GM21515 (cell line): ENCODE data around the gene UCHL5.
"Not testable (repeated sequence)": the region's sequence is repeated elsewhere in the genome, so short reads cannot be mapped to it uniquely, and the experiment has no call there.

ENCODE experiments used
- ATAC-seq: cut with Tn5 transposase; IDR thresholded peaks from one replicate; pipeline ENCODE4 v1.9.1; 2021; ENCODE audit not compliant: unreplicated experiment

UCHL5 gene

GRCh38 chr1:193065954-193066353 lies 6.8 kb upstream of the UCHL5 start:
- ATAC-seq: no peak

DNA sequence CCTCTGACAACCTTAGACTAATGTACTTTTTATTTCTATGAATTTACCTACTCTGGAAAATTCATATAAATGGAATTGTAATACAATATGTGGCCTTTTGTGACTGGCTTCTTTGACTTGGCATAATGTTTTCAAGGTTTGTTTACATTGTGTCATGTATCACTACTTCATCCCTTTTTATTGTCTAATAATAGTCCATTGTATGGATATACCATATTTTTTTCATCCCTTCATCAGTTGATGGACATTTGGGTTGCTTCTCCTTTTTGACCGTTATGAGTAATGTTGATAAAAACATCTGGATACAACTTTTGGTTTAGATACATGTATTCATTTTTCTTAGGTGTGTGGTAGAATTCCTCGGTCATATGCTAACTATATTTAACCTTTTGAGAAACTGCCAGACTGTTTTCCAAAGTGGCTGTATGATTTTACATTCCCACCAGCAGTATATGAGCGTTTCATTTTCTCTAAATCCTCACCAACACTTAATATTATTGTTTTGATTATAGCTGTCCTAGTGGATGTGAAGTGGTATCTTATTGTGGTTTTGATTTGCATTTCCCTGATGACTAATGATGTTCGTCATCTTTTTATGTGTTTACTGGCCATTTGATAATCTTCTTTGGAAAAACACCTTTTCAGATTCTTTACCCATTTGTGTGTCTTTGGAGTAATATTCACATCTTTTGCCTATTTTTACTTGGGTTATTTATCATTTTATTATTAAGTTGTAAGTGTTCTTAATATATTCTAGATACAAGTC lies 3.7 kb upstream of the UCHL5 start:
- ATAC-seq: no peak

DNA sequence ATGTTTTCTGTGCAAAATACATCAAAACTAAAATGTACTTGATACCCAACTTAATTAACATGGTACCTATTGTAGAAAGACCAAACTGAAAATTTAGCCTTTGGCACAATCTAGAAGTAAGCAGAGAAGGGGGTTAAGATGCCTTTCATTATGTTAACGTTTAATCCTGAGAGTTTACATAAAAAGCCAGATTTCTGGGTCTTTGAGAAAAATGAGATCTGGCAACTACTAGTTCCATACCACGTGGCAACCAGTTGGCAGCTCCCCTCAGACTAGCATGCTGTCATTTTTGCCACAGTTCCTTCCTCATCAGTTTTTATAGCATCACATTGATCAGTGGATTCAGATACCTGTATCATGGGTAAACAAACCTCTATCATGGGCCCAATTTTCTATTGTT lies 1.8 kb upstream of the UCHL5 start:
- ATAC-seq: no peak

- ATAC-seq: no peak
These were observed 1.2 kb upstream of the UCHL5 start for GRCh38 chr1:193060406-193060805.

DNA sequence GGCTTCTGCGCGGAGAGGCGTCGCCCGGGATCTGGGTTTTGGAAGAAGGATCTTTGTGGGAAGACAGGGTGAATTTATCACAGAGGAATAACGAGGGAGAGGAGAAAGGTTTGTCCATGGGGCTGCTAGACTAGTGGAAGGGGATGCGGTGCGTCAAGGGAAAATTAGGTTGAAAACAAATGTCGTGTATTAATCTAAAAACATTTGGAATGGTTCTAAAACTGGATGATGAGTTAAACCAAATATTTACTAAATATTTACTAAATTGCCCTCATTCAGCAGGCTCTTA lies 899 bp upstream of the UCHL5 start:
- no peak for ATAC-seq

GRCh38 chr1:193058529-193059281 lies 455 bp downstream of the UCHL5 start:
- peak; percentile 47 for ATAC-seq

- no peak for ATAC-seq
These were observed 4.9 kb downstream of the UCHL5 start for GRCh38 chr1:193054169-193054675.

GRCh38 chr1:193048913-193049312 lies 10.2 kb downstream of the UCHL5 start:
- not testable (repeated sequence) for ATAC-seq

- ATAC-seq: no peak
These were observed 16.1 kb downstream of the UCHL5 start for GRCh38 chr1:193042766-193043691.

DNA sequence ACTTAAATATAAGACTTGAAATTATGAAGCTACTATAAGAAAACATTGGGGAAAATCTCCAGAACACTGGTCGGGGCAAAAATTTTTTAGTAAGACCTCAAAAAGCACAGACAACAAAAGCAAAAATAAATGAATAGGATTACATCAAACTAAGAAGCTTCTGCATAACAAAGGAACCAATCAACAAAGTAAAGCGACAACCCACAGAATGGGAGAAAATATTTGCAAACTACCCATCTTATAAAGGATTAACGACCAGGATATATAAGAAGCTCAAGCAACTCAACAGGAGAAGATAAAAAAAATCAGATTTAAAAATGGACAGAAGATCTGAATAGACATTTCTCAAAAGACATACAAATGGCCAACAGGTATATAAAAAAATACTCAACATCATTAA lies 19.1 kb downstream of the UCHL5 start:
- no peak for ATAC-seq

DNA sequence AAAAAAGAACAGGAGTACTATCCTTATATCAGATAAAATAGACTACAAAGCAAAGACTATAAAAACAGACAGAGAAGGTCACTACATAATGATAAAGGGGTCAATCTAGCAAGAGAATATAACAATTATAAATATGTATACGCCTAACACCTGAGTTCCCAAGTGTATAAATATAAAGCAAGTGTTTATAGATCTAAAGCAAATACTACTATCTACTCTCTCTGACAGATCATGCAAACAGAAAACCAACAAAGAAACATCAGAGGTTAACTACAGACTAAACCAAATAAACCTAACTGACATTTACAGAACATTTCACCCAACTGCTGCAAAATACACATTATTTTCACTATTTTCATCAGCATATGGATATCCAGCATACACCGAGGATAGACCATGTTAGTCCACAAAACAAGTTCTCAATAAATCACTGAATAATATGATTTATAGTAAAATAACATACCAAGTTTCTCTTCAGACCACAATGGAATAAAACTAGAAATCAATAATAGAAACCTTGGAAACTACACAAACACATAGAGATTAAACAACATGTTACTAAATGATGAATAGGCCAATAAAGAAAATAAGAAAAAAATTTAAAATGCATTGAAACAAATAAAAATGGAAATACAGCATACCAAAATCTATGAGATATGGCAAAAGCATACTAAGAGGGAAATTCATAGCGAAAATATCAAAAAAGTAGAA lies 22.7 kb downstream of the UCHL5 start:
- ATAC-seq: no peak

DNA sequence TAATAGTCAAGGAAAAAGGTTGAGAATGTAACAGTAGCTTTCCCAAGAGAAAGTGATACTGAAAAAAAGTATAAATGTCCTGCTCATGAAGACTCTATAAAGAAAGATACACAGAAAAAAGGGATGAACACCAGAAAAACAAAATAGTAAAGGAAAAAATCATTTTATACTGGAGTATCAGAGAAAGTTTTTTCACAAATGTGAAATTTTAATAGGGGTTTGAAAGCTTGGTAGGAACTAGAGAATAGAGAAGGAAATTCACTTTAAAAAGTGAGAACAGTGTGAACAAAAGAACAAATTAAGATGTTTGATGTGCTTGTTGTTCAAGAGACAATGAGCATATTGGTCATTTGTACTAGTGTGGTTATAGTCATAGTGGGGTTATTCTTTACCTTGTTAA lies 25.6 kb downstream of the UCHL5 start:
- ATAC-seq: no peak

DNA sequence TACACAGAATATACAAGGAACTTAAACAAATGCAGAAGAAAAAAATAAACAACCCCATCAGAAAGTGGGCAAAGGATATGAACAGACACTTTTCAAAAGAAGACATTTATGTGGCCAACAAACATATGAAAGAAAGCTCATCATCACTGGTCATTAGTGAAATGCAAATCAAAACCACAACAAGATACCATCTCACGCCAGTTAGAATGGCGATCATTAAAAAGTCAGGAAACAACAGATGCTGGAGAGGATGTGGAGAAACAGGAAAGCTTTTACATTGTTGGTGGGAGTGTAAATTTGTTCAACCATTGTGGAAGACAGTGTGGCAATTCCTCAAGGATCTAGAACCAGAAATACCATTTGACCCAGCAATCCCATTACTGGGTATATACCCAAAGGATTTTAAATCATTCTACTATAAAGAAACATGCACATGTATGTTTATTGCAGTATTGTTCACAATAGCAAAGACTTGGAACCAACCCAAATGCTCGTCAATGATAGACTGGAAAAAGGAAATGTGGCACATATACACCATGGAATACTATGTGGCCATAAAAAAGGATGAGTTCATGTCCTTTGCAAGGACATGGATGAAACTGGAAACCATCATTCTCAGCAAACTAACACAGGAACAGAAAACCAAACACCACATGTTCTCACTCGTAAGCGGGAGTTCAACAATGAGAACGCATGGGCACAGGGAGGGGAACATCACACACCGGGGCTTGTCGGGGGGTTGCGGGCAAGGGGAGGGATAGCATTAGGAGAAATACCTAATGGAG lies 26.3 kb downstream of the UCHL5 start:
- ATAC-seq: not testable (repeated sequence)

GRCh38 chr1:193031431-193031830 lies 27.7 kb downstream of the UCHL5 start:
- no peak for ATAC-seq

GRCh38 chr1:193030280-193030679 lies 28.9 kb downstream of the UCHL5 start:
- ATAC-seq: no peak

DNA sequence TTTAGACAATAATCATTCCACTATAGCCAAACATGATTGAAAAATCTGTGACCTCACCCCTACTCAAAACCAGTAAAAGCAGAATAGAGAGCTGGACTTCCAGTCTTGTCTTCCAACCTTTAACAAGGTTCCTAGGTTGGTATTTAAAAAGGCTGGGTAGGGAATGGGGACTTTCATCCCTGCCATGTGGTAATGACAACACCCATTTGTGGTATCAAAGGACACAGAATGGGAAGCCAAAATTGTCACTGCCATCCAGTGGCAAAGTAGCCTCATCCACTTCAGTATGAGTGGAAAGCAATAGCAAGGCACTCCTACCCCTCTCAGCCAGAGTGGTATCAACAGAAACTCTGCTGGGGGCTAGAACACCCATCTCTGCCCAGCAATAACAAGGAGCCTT lies 33.9 kb downstream of the UCHL5 start:
- no peak for ATAC-seq

DNA sequence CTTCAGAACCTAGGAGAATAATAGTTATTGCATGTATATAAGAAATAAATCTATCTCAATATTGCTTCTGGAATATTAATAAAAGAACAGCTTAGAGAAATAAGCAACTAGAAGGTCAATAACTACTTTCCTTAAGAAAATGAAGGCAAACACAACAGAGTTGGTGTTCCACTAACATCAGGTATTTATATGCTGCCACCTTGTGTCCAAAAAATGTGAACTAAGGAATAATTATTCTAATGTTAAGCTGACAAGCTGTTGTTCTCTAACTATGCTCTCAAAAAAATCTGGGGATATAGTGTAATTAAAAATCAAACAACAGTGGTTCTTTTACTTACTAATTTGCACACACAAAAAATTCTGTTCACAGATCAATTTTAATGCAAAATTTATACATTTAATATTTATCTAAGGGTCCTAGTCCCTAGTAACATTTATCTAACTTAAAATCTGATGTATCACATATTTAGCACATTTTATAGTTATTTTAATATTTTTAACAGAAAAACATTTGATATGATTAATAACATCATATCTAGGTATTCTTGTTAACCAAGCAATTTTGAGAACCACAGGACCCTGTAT lies 39.6 kb downstream of the UCHL5 start:
- ATAC-seq: peak; percentile 71

GRCh38 chr1:193016788-193017187 lies 42.4 kb downstream of the UCHL5 start:
- ATAC-seq: no peak

- ATAC-seq: no peak
These were observed 44.8 kb downstream of the UCHL5 start for GRCh38 chr1:193014400-193014799.

GRCh38 chr1:193013707-193014106 lies 45.5 kb downstream of the UCHL5 start:
- ATAC-seq: no peak
